ENCODE measurements around the gene EVX1. TPM values are rescaled to one million over a fixed set of nuclear protein-coding genes. Genes with fewer than 3 reads are reported as not detected.

Gene EVX1
- total RNA-seq, 1 experiment from 2014 or later, result not detected

- BruUV-seq (replicated peaks), result no TSS peak
- no peak overlapping the region for H3K4me3 Mint-ChIP-seq (ENCODE audit: low read depth, unreplicated experiment)
- intact Hi-C loops (cut with micrococcal nuclease; ENCODE audit: unreplicated experiment), result no loop called here
- no peak for DNase-seq
- H3K27ac Mint-ChIP-seq (ENCODE audit: unreplicated experiment), result no peak overlapping the region
- H3K36me3 Mint-ChIP-seq (ENCODE audit: insufficient read depth, unreplicated experiment), result no peaks in the 10 kb centered on the region
- peaks cover 94% of the 10 kb centered on the region for H3K27me3 Mint-ChIP-seq (ENCODE audit: unreplicated experiment)
- CTCF ChIA-PET, result no interaction called here
- H3K9me3 Mint-ChIP-seq (ENCODE audit: low read depth, unreplicated experiment), result no peaks in the 10 kb centered on the region
- H3K4me1 Mint-ChIP-seq (ENCODE audit: low read depth, unreplicated experiment), result peaks cover 7% of the 10 kb centered on the region
- no peak for TF ChIP-seq CTCF (IDR thresholded peaks at IDR 0.05; ENCODE audit: unreplicated experiment)
These were observed 21.3 kb upstream of the EVX1 start for GRCh38 chr7:27221201-27221797.

- H3K4me3 Mint-ChIP-seq (ENCODE audit: low read depth, unreplicated experiment), result no peak overlapping the region
- DNase-seq, result no peak
- intact Hi-C loops (cut with micrococcal nuclease; ENCODE audit: unreplicated experiment), result no loop called here
- H3K27me3 Mint-ChIP-seq (ENCODE audit: unreplicated experiment), result peaks cover 82% of the 10 kb centered on the region
- no TSS peak for BruUV-seq (replicated peaks)
- no peaks in the 10 kb centered on the region for H3K36me3 Mint-ChIP-seq (ENCODE audit: insufficient read depth, unreplicated experiment)
- H3K4me1 Mint-ChIP-seq (ENCODE audit: low read depth, unreplicated experiment), result peaks cover 7% of the 10 kb centered on the region
- TF ChIP-seq CTCF (IDR thresholded peaks at IDR 0.05; ENCODE audit: unreplicated experiment), result no peak
- no peaks in the 10 kb centered on the region for H3K9me3 Mint-ChIP-seq (ENCODE audit: low read depth, unreplicated experiment)
- no peak overlapping the region for H3K27ac Mint-ChIP-seq (ENCODE audit: unreplicated experiment)
- CTCF ChIA-PET, result no interaction called here
These were observed 18.5 kb upstream of the EVX1 start for GRCh38 chr7:27223941-27224575.

GRCh38 chr7:27224983-27225934 lies 17.3 kb upstream of the EVX1 start:
- TF ChIP-seq CTCF (IDR thresholded peaks at IDR 0.05; ENCODE audit: unreplicated experiment), result no peak
- no peak overlapping the region for H3K27ac Mint-ChIP-seq (ENCODE audit: unreplicated experiment)
- intact Hi-C loops (cut with micrococcal nuclease; ENCODE audit: unreplicated experiment), result no loop called here
- peaks cover 70% of the 10 kb centered on the region for H3K27me3 Mint-ChIP-seq (ENCODE audit: unreplicated experiment)
- H3K9me3 Mint-ChIP-seq (ENCODE audit: low read depth, unreplicated experiment), result no peaks in the 10 kb centered on the region
- H3K36me3 Mint-ChIP-seq (ENCODE audit: insufficient read depth, unreplicated experiment), result no peaks in the 10 kb centered on the region
- DNase-seq, result peak; percentile 47
- H3K4me1 Mint-ChIP-seq (ENCODE audit: low read depth, unreplicated experiment), result peaks cover 7% of the 10 kb centered on the region
- peak overlapping the region; percentile 62 for H3K4me3 Mint-ChIP-seq (ENCODE audit: low read depth, unreplicated experiment)
- BruUV-seq (replicated peaks), result no TSS peak
- CTCF ChIA-PET, result no interaction called here

- Mint-ChIP-seq H3K36me3 (ENCODE audit: insufficient read depth, unreplicated experiment) (no peaks in the 10 kb centered on the region), H3K9me3 (ENCODE audit: low read depth, unreplicated experiment) (no peaks in the 10 kb centered on the region), H3K27ac (ENCODE audit: unreplicated experiment) (no peak overlapping the region), H3K4me3 (ENCODE audit: low read depth, unreplicated experiment) (no peak overlapping the region), H3K27me3 (ENCODE audit: unreplicated experiment) (peaks cover 30% of the 10 kb centered on the region), H3K4me1 (ENCODE audit: low read depth, unreplicated experiment) (peaks cover 7% of the 10 kb centered on the region)
- no peak for TF ChIP-seq CTCF (IDR thresholded peaks at IDR 0.05; ENCODE audit: unreplicated experiment)
- BruUV-seq (replicated peaks), result no TSS peak
- intact Hi-C loops (cut with micrococcal nuclease; ENCODE audit: unreplicated experiment), result no loop called here
- no peak for DNase-seq
- CTCF ChIA-PET, result interaction anchor here (0.6 kb wide), 2 partner anchors 281 to 892 kb away, joined by 6 to 7 read pairs; no protein-coding TSS in a partner anchor
These were observed 13.2 kb upstream of the EVX1 start for GRCh38 chr7:27229448-27229847.

Measured in Calu3 (cell line).